Activated T-helper 2 cell treated with anti-CD3 and anti-CD28 coated beads, Interferon-gamma antibody, Interleukin-2, Interleukin-4, amounts not matched to agents 10 μg/mL and 5 μg/mL and 100 μg/mL, durations not matched to agents 14 hours and 24 hours and 36 hours (primary cell): ENCODE results near the gene AFDN. TPM values are rescaled to one million over a fixed set of nuclear protein-coding genes. Genes with fewer than 3 reads are reported as not detected.

ENCODE experiments used
- DNase-seq: peaks from one replicate; pipeline ENCODE4 v3.0.0; 2021; ENCODE audit warnings: low spot score
- H3K27ac Mint-ChIP-seq: one replicate; pipeline ENCODE4 v1.8.0; 2021; ENCODE audit warnings: mixed read lengths
- H3K27me3 Mint-ChIP-seq: one replicate; pipeline ENCODE4 v1.8.0; 2021; ENCODE audit warnings: low read depth, mixed read lengths
- H3K36me3 Mint-ChIP-seq: one replicate; pipeline ENCODE4 v1.8.0; 2021; ENCODE audit warnings: low read depth, mixed read lengths
- H3K4me1 Mint-ChIP-seq: one replicate; pipeline ENCODE4 v1.8.0; 2021; ENCODE audit warnings: low read depth, mixed read lengths
- H3K4me3 Mint-ChIP-seq: one replicate; pipeline ENCODE4 v1.8.0; 2021; ENCODE audit warnings: low read depth, mild to moderate bottlenecking, moderate library complexity, mixed read lengths
- H3K9me3 Mint-ChIP-seq: one replicate; pipeline ENCODE4 v1.8.0; 2021; ENCODE audit warnings: mixed read lengths
- intact Hi-C: fragments of 100-400 bp; cut with micrococcal nuclease; formaldehyde crosslinking; loops from one replicate; pipeline ENCODE4 v1.15.1; 2023
- total RNA-seq: library from RNA; stranded (reverse); gene quantifications from 2 replicates; pipeline ENCODE4 v1.2.3, GENCODE V29; 2022

The AFDN gene
- total RNA-seq, 1 donor from 2014 or later, result 28.2 TPM

GRCh38 chr6:167915139-167915538 lies 88.4 kb downstream of the AFDN start:
- no peaks in the 10 kb centered on the region for H3K9me3 Mint-ChIP-seq
- no peak overlapping the region for H3K27ac Mint-ChIP-seq
- no peak overlapping the region for H3K4me3 Mint-ChIP-seq
- intact Hi-C loops, result no loop called here
- no peaks in the 10 kb centered on the region for H3K27me3 Mint-ChIP-seq
- H3K36me3 Mint-ChIP-seq, result no peaks in the 10 kb centered on the region
- no peaks in the 10 kb centered on the region for H3K4me1 Mint-ChIP-seq
- no peak for DNase-seq

- H3K9me3 Mint-ChIP-seq, result no peaks in the 10 kb centered on the region
- H3K4me3 Mint-ChIP-seq, result no peak overlapping the region
- H3K27me3 Mint-ChIP-seq, result no peaks in the 10 kb centered on the region
- DNase-seq, result no peak
- H3K36me3 Mint-ChIP-seq, result no peaks in the 10 kb centered on the region
- H3K4me1 Mint-ChIP-seq, result no peaks in the 10 kb centered on the region
- H3K27ac Mint-ChIP-seq, result no peak overlapping the region
- intact Hi-C loops, result no loop called here
These were observed 90.9 kb downstream of the AFDN start for GRCh38 chr6:167917551-167918154.

GRCh38 chr6:167918548-167919278 lies 92.0 kb downstream of the AFDN start:
- no peaks in the 10 kb centered on the region for H3K36me3 Mint-ChIP-seq
- no peaks in the 10 kb centered on the region for H3K9me3 Mint-ChIP-seq
- intact Hi-C loops, result no loop called here
- no peaks in the 10 kb centered on the region for H3K4me1 Mint-ChIP-seq
- H3K4me3 Mint-ChIP-seq, result no peak overlapping the region
- H3K27ac Mint-ChIP-seq, result no peak overlapping the region
- H3K27me3 Mint-ChIP-seq, result no peaks in the 10 kb centered on the region
- no peak for DNase-seq

- Mint-ChIP-seq H3K27me3 (no peaks in the 10 kb centered on the region), H3K4me3 (no peak overlapping the region), H3K36me3 (no peaks in the 10 kb centered on the region), H3K9me3 (no peaks in the 10 kb centered on the region), H3K27ac (no peak overlapping the region), H3K4me1 (no peaks in the 10 kb centered on the region)
- intact Hi-C loops, result no loop called here
- DNase-seq, result no peak
These were observed 92.6 kb downstream of the AFDN start for GRCh38 chr6:167919349-167919748.

GRCh38 chr6:167920165-167920564 lies 93.5 kb downstream of the AFDN start:
- no peaks in the 10 kb centered on the region for H3K9me3 Mint-ChIP-seq
- H3K27me3 Mint-ChIP-seq, result no peaks in the 10 kb centered on the region
- H3K4me3 Mint-ChIP-seq, result no peak overlapping the region
- no peaks in the 10 kb centered on the region for H3K4me1 Mint-ChIP-seq
- no peak overlapping the region for H3K27ac Mint-ChIP-seq
- H3K36me3 Mint-ChIP-seq, result no peaks in the 10 kb centered on the region
- DNase-seq, result no peak
- intact Hi-C loops, result no loop called here

GRCh38 chr6:167921831-167922230 lies 95.1 kb downstream of the AFDN start:
- no peak for DNase-seq
- Mint-ChIP-seq H3K4me3 (no peak overlapping the region), H3K9me3 (no peaks in the 10 kb centered on the region), H3K27ac (no peak overlapping the region), H3K36me3 (no peaks in the 10 kb centered on the region), H3K27me3 (no peaks in the 10 kb centered on the region), H3K4me1 (no peaks in the 10 kb centered on the region)
- intact Hi-C loops, result no loop called here

- no peaks in the 10 kb centered on the region for H3K4me1 Mint-ChIP-seq
- no peaks in the 10 kb centered on the region for H3K36me3 Mint-ChIP-seq
- H3K27ac Mint-ChIP-seq, result no peak overlapping the region
- H3K4me3 Mint-ChIP-seq, result no peak overlapping the region
- no peak for DNase-seq
- no peaks in the 10 kb centered on the region for H3K9me3 Mint-ChIP-seq
- no peaks in the 10 kb centered on the region for H3K27me3 Mint-ChIP-seq
- intact Hi-C loops, result no loop called here
These were observed 98.3 kb downstream of the AFDN start for GRCh38 chr6:167925026-167925425.

GRCh38 chr6:167927246-167927645 lies 100.5 kb downstream of the AFDN start:
- Mint-ChIP-seq H3K27ac (no peak overlapping the region), H3K36me3 (no peaks in the 10 kb centered on the region), H3K4me1 (no peaks in the 10 kb centered on the region), H3K27me3 (no peaks in the 10 kb centered on the region), H3K4me3 (no peak overlapping the region), H3K9me3 (no peaks in the 10 kb centered on the region)
- DNase-seq, result no peak
- intact Hi-C loops, result no loop called here

- Mint-ChIP-seq H3K9me3 (no peaks in the 10 kb centered on the region), H3K27me3 (no peaks in the 10 kb centered on the region), H3K36me3 (no peaks in the 10 kb centered on the region), H3K4me1 (no peaks in the 10 kb centered on the region), H3K27ac (no peak overlapping the region), H3K4me3 (no peak overlapping the region)
- no peak for DNase-seq
- intact Hi-C loops, result no loop called here
These were observed 101.4 kb downstream of the AFDN start for GRCh38 chr6:167928111-167928510.

- H3K9me3 Mint-ChIP-seq, result no peaks in the 10 kb centered on the region
- H3K27ac Mint-ChIP-seq, result no peak overlapping the region
- H3K4me3 Mint-ChIP-seq, result no peak overlapping the region
- H3K27me3 Mint-ChIP-seq, result peaks cover 3% of the 10 kb centered on the region
- no peak for DNase-seq
- intact Hi-C loops, result no loop called here
- H3K36me3 Mint-ChIP-seq, result no peaks in the 10 kb centered on the region
- no peaks in the 10 kb centered on the region for H3K4me1 Mint-ChIP-seq
These were observed 103.6 kb downstream of the AFDN start for GRCh38 chr6:167930295-167930694.

- H3K27ac Mint-ChIP-seq, result no peak overlapping the region
- DNase-seq, result no peak
- H3K9me3 Mint-ChIP-seq, result no peaks in the 10 kb centered on the region
- intact Hi-C loops, result no loop called here
- peaks cover 3% of the 10 kb centered on the region for H3K27me3 Mint-ChIP-seq
- H3K36me3 Mint-ChIP-seq, result no peaks in the 10 kb centered on the region
- no peaks in the 10 kb centered on the region for H3K4me1 Mint-ChIP-seq
- H3K4me3 Mint-ChIP-seq, result no peak overlapping the region
These were observed 106.0 kb downstream of the AFDN start for GRCh38 chr6:167932468-167933276.

- intact Hi-C loops, result no loop called here
- DNase-seq, result no peak
- H3K4me1 Mint-ChIP-seq, result no peaks in the 10 kb centered on the region
- H3K9me3 Mint-ChIP-seq, result no peaks in the 10 kb centered on the region
- peaks cover 8% of the 10 kb centered on the region for H3K27me3 Mint-ChIP-seq
- H3K4me3 Mint-ChIP-seq, result no peak overlapping the region
- no peaks in the 10 kb centered on the region for H3K36me3 Mint-ChIP-seq
- H3K27ac Mint-ChIP-seq, result no peak overlapping the region
These were observed 106.6 kb downstream of the AFDN start for GRCh38 chr6:167933290-167933689.

GRCh38 chr6:167933847-167934246 lies 107.1 kb downstream of the AFDN start:
- H3K36me3 Mint-ChIP-seq, result no peaks in the 10 kb centered on the region
- no peak for DNase-seq
- intact Hi-C loops, result no loop called here
- H3K4me1 Mint-ChIP-seq, result no peaks in the 10 kb centered on the region
- no peaks in the 10 kb centered on the region for H3K9me3 Mint-ChIP-seq
- H3K27me3 Mint-ChIP-seq, result peaks cover 8% of the 10 kb centered on the region
- no peak overlapping the region for H3K4me3 Mint-ChIP-seq
- H3K27ac Mint-ChIP-seq, result no peak overlapping the region
